Astrocyte of the spinal cord (primary cell): Measurements from ENCODE around the gene PRDM10.

Source experiments
- DNase-seq: peaks from one replicate; pipeline ENCODE4 v3.0.0; 2011; ENCODE audit warnings: low read depth, low spot score
- H3K4me3 ChIP-seq: 2 replicates; pipeline ENCODE4 v1.5.1; 2011; ENCODE audit warnings: low read depth, mild to moderate bottlenecking, low read length, moderate library complexity
- in situ Hi-C: cut with HindIII; loops from 2 replicates; pipeline ENCODE4 v1.10.0; 2017; ENCODE audit warnings: low sequenced_read_pairs
- TF ChIP-seq, protein P1 (sequence below): IDR thresholded peaks from 2 replicates; pipeline ENCODE4 v1.5.1; 2012; ENCODE audit warnings: low read depth, mild to moderate bottlenecking, low read length, inconsistent platforms

The PRDM10 gene

DNA sequence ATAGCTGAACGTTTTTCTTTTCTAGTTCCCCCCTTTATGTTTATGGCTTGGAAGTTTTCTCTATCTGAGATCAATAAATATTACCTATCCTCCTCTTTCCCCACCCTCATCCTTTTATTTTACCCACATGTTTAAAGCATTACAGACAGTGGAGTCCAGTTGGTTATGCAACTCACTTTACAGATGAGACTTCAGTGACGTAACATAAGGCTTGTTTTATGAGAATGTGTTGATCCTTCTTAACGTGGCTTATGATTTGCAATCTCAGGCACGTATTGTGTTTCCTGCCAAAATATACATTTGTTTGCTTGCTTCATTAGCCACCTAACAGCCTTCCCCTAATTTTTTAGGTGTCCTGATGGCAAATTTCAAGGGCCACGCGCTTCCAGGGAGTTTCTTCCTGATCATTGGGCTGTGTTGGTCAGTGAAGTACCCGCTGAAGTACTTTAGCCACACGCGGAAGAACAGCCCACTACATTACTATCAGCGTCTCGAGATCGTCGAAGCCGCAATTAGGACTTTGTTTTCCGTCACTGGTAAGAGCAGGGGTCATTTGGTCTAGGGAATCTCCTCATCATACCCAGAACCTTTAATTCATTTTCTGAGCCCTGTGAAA is 150.4 kb downstream of the PRDM10 start:
- DNase-seq = no peak
- H3K4me3 ChIP-seq = no peak overlapping the region
- TF ChIP-seq, protein P1, sequence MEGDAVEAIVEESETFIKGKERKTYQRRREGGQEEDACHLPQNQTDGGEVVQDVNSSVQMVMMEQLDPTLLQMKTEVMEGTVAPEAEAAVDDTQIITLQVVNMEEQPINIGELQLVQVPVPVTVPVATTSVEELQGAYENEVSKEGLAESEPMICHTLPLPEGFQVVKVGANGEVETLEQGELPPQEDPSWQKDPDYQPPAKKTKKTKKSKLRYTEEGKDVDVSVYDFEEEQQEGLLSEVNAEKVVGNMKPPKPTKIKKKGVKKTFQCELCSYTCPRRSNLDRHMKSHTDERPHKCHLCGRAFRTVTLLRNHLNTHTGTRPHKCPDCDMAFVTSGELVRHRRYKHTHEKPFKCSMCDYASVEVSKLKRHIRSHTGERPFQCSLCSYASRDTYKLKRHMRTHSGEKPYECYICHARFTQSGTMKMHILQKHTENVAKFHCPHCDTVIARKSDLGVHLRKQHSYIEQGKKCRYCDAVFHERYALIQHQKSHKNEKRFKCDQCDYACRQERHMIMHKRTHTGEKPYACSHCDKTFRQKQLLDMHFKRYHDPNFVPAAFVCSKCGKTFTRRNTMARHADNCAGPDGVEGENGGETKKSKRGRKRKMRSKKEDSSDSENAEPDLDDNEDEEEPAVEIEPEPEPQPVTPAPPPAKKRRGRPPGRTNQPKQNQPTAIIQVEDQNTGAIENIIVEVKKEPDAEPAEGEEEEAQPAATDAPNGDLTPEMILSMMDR = no peak
- in situ Hi-C loops = no loop called here
